ENCODE results near the gene KBTBD4.
"Not testable (repeated sequence)": the region's sequence is repeated elsewhere in the genome, so short reads cannot be mapped to it uniquely, and the experiment has no call there.

Gene KBTBD4

DNA sequence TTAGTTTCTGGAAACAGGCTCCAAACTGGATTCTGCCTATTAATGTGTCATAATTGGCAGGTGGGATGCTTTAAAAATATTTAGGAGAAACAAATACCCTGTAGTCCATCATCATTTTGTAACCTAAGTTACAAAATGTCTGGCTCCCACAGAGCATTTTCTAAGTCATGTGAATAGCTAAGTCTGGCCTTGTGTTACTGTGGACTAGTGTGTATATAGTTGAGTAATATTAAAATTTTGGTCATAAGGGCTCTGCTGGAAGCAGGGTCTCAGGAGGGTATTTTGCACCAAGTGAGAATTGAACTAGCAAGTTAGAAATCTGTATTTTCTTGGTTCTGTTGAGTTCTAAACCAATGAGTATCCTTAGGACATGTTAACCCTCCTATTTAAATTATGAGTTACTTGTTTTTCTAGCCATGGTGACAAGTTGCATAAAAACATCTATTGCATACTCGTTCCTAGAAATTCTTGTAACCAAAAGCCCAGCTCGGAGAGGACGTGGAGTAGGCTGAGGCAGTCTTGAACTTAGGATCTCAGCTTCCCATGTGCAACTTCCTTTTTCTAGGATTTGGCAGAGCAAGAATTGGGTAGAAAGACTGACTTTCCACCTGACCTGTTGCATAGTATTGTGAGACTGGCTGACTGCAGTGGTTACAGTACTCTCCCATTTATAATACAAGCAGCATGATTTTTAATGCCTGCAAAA lies 8.0 kb downstream of the KBTBD4 start:
- TF ChIP-seq POLR2A (IDR thresholded peaks at IDR 0.05; ENCODE audit: low read depth, low read length), result 0 out of 2 replicates have a peak, but pooled peaks have one; percentile 25
- TF ChIP-seq POLR2AphosphoS5 (IDR thresholded peaks at IDR 0.05; ENCODE audit: low read depth, low read length), result no peak
- FAIRE-seq (no peak), DNase-seq (ENCODE audit: insufficient read length) (no peak)

DNA sequence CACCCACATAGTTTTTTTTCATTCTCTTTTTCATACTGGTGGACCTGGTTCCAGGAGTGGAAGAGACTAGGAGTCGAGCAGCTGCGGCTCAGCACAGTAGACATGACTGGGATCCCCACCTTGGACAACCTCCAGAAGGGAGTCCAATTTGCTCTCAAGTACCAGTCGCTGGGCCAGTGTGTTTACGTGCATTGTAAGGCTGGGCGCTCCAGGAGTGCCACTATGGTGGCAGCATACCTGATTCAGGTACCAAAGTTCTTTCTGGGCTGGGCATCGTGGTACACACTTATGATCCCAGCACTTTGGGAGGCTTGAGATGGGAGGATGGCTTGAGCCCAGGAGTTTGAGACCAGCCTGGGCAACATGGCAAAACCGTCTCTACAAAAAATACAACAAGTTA lies 9.1 kb downstream of the KBTBD4 start:
- no peak for TF ChIP-seq POLR2A (IDR thresholded peaks at IDR 0.05; ENCODE audit: low read depth, low read length)
- TF ChIP-seq POLR2AphosphoS5 (IDR thresholded peaks at IDR 0.05; ENCODE audit: low read depth, low read length), result no peak
- TF ChIP-seq TAF1 (IDR thresholded peaks at IDR 0.05; ENCODE audit: borderline replicate concordance, low read depth, low read length), result no peak
- no peak for DNase-seq (ENCODE audit: insufficient read length)
- no peak for FAIRE-seq

DNA sequence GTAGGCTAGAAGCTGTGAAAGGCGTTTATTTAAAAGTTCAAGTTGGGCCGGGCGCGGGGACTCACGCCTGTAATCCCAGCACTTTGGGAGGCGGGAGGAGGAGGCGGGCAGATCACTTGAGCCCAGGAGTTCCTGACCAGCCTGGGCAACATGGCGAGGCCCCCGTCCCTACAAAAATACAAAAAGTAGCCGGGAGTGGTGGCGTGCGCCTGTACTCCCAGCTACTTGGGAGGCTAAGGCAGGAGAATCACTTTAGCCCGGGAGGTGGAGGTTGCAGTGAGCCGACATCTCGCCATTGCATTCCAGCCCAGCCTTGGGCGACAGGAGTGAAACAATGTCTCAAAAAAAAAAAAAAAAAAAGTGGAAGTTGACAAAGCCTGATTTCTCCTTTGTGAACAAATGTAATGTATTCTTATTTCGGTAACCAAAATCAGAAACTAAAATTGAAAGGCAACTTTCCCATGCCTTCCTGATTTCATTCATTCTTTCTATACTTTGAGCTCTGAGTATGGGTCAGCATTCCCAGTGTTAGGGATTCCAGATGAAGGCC lies 12.5 kb downstream of the KBTBD4 start:
- TF ChIP-seq POLR2A (IDR thresholded peaks at IDR 0.05; ENCODE audit: low read depth, low read length), result no peak
- no peak for TF ChIP-seq TAF1 (IDR thresholded peaks at IDR 0.05; ENCODE audit: borderline replicate concordance, low read depth, low read length)
- no peak for TF ChIP-seq POLR2AphosphoS5 (IDR thresholded peaks at IDR 0.05; ENCODE audit: low read depth, low read length)
- DNase-seq (ENCODE audit: insufficient read length), result no peak
- peak; percentile 30 for FAIRE-seq

DNA sequence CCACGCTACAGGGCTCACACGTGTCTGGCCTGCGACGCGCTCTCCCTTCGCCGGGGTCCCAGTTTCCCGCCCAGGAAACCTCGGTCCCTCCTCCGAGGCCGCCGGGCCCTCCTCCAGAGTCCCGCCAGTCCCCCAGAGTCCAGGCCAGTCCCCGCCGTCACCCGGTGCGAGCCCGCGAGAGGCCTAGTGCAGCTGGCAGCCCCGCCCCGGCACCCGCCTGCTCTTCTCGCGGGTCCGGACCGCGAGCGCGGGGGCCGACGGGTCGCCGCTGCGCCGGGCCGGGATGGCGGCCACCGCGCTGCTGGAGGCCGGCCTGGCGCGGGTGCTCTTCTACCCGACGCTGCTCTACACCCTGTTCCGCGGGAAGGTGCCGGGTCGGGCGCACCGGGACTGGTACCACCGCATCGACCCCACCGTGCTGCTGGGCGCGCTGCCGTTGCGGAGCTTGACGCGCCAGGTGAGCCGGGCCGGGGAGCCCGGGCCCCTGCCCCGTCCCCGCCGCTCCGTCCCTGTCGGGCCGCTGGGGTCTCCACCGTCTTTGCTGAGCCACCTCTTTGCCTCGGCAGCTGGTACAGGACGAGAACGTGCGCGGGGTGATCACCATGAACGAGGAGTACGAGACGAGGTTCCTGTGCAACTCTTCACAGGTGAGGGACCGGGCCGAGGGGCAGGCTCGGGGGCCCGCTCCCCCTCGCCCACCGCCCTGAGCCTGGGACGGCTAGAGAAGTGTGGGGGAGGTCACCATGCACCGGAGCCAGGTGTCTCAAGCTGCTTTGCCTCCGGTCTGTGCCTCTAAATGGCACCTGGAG lies 13.2 kb downstream of the KBTBD4 start, which contains the start of gene PTPMT1:
PTPMT1 (plus strand) TSS at position 260 of the 809 bp plus-strand sequence; CDS start at position 284, 24 bp downstream.
- TF ChIP-seq POLR2A (IDR thresholded peaks at IDR 0.05; ENCODE audit: low read depth, low read length) (peak; percentile 96), TAF1 (IDR thresholded peaks at IDR 0.05; ENCODE audit: borderline replicate concordance, low read depth, low read length) (peak; percentile 61; the same call in 1 of the 2 replicates), POLR2AphosphoS5 (IDR thresholded peaks at IDR 0.05; ENCODE audit: low read depth, low read length) (peak; percentile 68)
- peak; percentile 66 for DNase-seq (ENCODE audit: insufficient read length)
- peak; percentile 83 for FAIRE-seq

- DNase-seq (ENCODE audit: insufficient read length) (no peak), FAIRE-seq (no peak)
- TF ChIP-seq POLR2AphosphoS5 (IDR thresholded peaks at IDR 0.05; ENCODE audit: low read depth, low read length), result no peak
- no peak for TF ChIP-seq POLR2A (IDR thresholded peaks at IDR 0.05; ENCODE audit: low read depth, low read length)
- TF ChIP-seq TAF1 (IDR thresholded peaks at IDR 0.05; ENCODE audit: borderline replicate concordance, low read depth, low read length), result no peak
These were observed 13.8 kb downstream of the KBTBD4 start for GRCh38 chr11:47564933-47565339.

GRCh38 chr11:47564366-47564765 lies 14.4 kb downstream of the KBTBD4 start:
- DNase-seq (ENCODE audit: insufficient read length); FAIRE-seq: not testable (repeated sequence)

- DNase-seq (ENCODE audit: insufficient read length); FAIRE-seq: not testable (repeated sequence)
These were observed 16.4 kb downstream of the KBTBD4 start for GRCh38 chr11:47562393-47562792.

DNA sequence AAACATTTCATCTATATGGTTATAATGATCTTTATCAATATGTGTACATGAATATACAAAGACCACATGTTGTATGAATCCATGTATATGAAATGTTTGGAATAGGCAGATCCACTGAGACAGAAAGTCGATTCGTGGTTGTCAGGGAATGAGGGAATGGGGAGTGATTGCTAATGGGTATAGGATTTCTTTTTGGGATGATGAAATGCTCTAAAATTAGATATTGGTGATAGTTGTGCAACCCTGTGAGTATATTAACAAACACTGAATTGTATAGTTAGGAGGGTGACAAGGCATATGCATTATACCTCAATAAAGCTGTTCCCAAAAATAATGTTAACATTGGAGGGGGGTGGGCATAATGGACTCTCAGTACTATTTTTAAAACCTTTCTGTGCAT lies 18.3 kb downstream of the KBTBD4 start:
- no peak for DNase-seq (ENCODE audit: insufficient read length)
- no peak for TF ChIP-seq POLR2A (IDR thresholded peaks at IDR 0.05; ENCODE audit: low read depth, low read length)
- no peak for TF ChIP-seq TAF1 (IDR thresholded peaks at IDR 0.05; ENCODE audit: borderline replicate concordance, low read depth, low read length)
- no peak for TF ChIP-seq POLR2AphosphoS5 (IDR thresholded peaks at IDR 0.05; ENCODE audit: low read depth, low read length)
- no peak for FAIRE-seq

DNA sequence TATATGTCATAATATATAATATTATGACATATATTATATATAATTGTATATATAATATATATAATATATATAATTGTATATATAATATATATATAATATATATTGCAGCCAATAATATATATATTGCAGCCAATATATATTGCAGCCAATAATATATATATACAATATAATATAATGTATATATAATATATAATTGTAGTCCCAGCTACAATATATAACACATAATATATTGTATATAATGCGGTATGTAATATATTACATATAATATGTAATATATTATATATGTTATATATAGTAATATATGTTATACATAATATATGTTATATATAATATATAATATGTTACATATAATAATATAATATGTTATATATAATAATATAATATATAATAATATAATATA lies 20.1 kb downstream of the KBTBD4 start:
- FAIRE-seq (no peak), DNase-seq (ENCODE audit: insufficient read length) (no peak)
- TF ChIP-seq TAF1 (IDR thresholded peaks at IDR 0.05; ENCODE audit: borderline replicate concordance, low read depth, low read length) (no peak), POLR2A (IDR thresholded peaks at IDR 0.05; ENCODE audit: low read depth, low read length) (no peak), POLR2AphosphoS5 (IDR thresholded peaks at IDR 0.05; ENCODE audit: low read depth, low read length) (no peak)

DNA sequence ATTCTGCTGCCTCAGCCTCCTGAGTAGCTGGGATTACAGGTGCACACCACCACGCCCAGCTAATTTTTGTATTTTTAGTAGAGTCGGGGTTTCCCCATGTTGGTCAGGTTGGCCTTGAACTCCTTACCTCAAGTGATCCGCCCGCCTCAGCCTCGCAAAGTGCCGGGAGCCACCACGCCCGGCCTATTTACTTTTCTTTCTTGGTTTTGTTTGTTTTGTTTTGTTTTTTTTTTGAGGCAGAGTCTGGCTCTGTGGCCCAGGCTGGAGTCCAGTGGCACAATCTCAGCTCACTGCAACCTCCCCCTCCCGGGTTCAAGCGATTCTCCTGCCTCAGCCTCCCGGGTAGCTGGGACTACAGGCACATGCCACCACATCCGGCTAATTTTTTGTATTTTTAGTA lies 21.8 kb downstream of the KBTBD4 start:
- not testable (repeated sequence) for DNase-seq (ENCODE audit: insufficient read length); FAIRE-seq

GRCh38 chr11:47553406-47553743 lies 25.4 kb downstream of the KBTBD4 start:
- no peak for DNase-seq (ENCODE audit: insufficient read length)
- TF ChIP-seq TAF1 (IDR thresholded peaks at IDR 0.05; ENCODE audit: borderline replicate concordance, low read depth, low read length) (no peak), POLR2A (IDR thresholded peaks at IDR 0.05; ENCODE audit: low read depth, low read length) (no peak), POLR2AphosphoS5 (IDR thresholded peaks at IDR 0.05; ENCODE audit: low read depth, low read length) (no peak)
- no peak for FAIRE-seq

All from GM12892 (cell line).